Testis (tissue), 2 donors: ENCODE results near the gene TAB3.

Source experiments
- CTCF ChIP-seq, 3 experiments: fragments of 450-650 bp in 2 of 3; fragments of 200-600 bp in 1 of 3; sonication (generic) in 1 of 3; IDR thresholded peaks; one replicate each; pipeline ENCODE4 v1.5.1; 2016 to 2019; ENCODE audit warnings: antibody characterized with exemption in 3 of 3, mild to moderate bottlenecking in 2 of 3, moderate library complexity in 1 of 3
- POLR2A ChIP-seq: fragments of 450-650 bp; IDR thresholded peaks from one replicate; pipeline ENCODE4 v1.6.1; 2017; ENCODE audit warnings: antibody characterized with exemption, mild to moderate bottlenecking, moderate library complexity

GRCh38 chrX:30930679-30931078 lies 41.6 kb upstream of the TAB3 start:
- no peak for TF ChIP-seq POLR2A
- TF ChIP-seq CTCF (IDR thresholded peaks at IDR 0.05): no peak
